ENCODE measurements around the gene SEC22A.

GRCh38 chr3:123225016-123225415 is 23.3 kb downstream of the SEC22A start:
- TF ChIP-seq CTCF (IDR thresholded peaks at IDR 0.05; ENCODE audit: insufficient read depth, low read length) (no peak), GABPA (IDR thresholded peaks at IDR 0.05; ENCODE audit: low read depth) (no peak), POLR2AphosphoS5 (IDR thresholded peaks at IDR 0.05; ENCODE audit: low read depth) (no peak), REST (IDR thresholded peaks at IDR 0.05; ENCODE audit: insufficient replicate concordance, low read depth) (no peak), SPI1 (IDR thresholded peaks at IDR 0.05; ENCODE audit: borderline replicate concordance, low read depth) (no peak)
